ENCODE data around the gene RABL6.
A peak's percentile ranks its signal among the peaks of the same experiment; 100 is the strongest.
"Not testable (repeated sequence)": the region's sequence is repeated elsewhere in the genome, so short reads cannot be mapped to it uniquely, and the experiment has no call there.

The RABL6 gene

GRCh38 chr9:136842380-136842948 is 34.7 kb downstream of the RABL6 start, which contains the start of gene AJM1:
Gene AJM1 (plus strand): TSS chr9:136842478. CDS start chr9:136844415, 1,937 bp downstream.
- not testable (repeated sequence) for H2AFZ ChIP-seq (ENCODE audit: low read depth, low read length); H3K27me3 ChIP-seq (ENCODE audit: insufficient read depth, low read length); H3K9me3 ChIP-seq (ENCODE audit: low read length)
- Histone ChIP-seq H3K36me3 (ENCODE audit: insufficient read depth, low read length) (peaks cover 22% of the 10 kb centered on the region), H3K4me3 (ENCODE audit: low read length) (peak within 1 kb of the TSS; percentile 56), H3K4me1 (ENCODE audit: insufficient read depth, low read length) (peaks cover 33% of the 10 kb centered on the region)

- H2AFZ ChIP-seq (ENCODE audit: low read depth, low read length); H3K9me3 ChIP-seq (ENCODE audit: low read length); H3K27me3 ChIP-seq (ENCODE audit: insufficient read depth, low read length); H3K4me3 ChIP-seq (ENCODE audit: low read length): not testable (repeated sequence)
- Histone ChIP-seq H3K4me1 (ENCODE audit: insufficient read depth, low read length) (peaks cover 36% of the 10 kb centered on the region), H3K36me3 (ENCODE audit: insufficient read depth, low read length) (peaks cover 17% of the 10 kb centered on the region)
Measured at GRCh38 chr9:136843159-136843800, 35.5 kb downstream of the RABL6 start.

GRCh38 chr9:136843801-136844740 is 36.3 kb downstream of the RABL6 start:
- H2AFZ ChIP-seq (ENCODE audit: low read depth, low read length); H3K4me3 ChIP-seq (ENCODE audit: low read length); H3K27me3 ChIP-seq (ENCODE audit: insufficient read depth, low read length); H3K9me3 ChIP-seq (ENCODE audit: low read length): not testable (repeated sequence)
- Histone ChIP-seq H3K36me3 (ENCODE audit: insufficient read depth, low read length) (peaks cover 11% of the 10 kb centered on the region), H3K4me1 (ENCODE audit: insufficient read depth, low read length) (peaks cover 36% of the 10 kb centered on the region)

GRCh38 chr9:136844761-136845464 is 37.2 kb downstream of the RABL6 start:
- Histone ChIP-seq H2AFZ (ENCODE audit: low read depth, low read length) (no peak overlapping the region), H3K36me3 (ENCODE audit: insufficient read depth, low read length) (peaks cover 3% of the 10 kb centered on the region), H3K4me3 (ENCODE audit: low read length) (no peak overlapping the region), H3K9me3 (ENCODE audit: low read length) (no peaks in the 10 kb centered on the region), H3K27me3 (ENCODE audit: insufficient read depth, low read length) (no peaks in the 10 kb centered on the region), H3K4me1 (ENCODE audit: insufficient read depth, low read length) (peaks cover 38% of the 10 kb centered on the region)

GRCh38 chr9:136845465-136846260 is 37.9 kb downstream of the RABL6 start:
- Histone ChIP-seq H3K4me1 (ENCODE audit: insufficient read depth, low read length) (peaks cover 39% of the 10 kb centered on the region), H3K9me3 (ENCODE audit: low read length) (no peaks in the 10 kb centered on the region), H3K27me3 (ENCODE audit: insufficient read depth, low read length) (no peaks in the 10 kb centered on the region), H3K4me3 (ENCODE audit: low read length) (no peak overlapping the region), H2AFZ (ENCODE audit: low read depth, low read length) (no peak overlapping the region), H3K36me3 (ENCODE audit: insufficient read depth, low read length) (peaks cover under 1% of the 10 kb centered on the region)

GRCh38 chr9:136846376-136847087 is 38.8 kb downstream of the RABL6 start:
- Histone ChIP-seq H3K27me3 (ENCODE audit: insufficient read depth, low read length) (no peaks in the 10 kb centered on the region), H3K9me3 (ENCODE audit: low read length) (no peaks in the 10 kb centered on the region), H3K36me3 (ENCODE audit: insufficient read depth, low read length) (peaks cover 8% of the 10 kb centered on the region), H3K4me3 (ENCODE audit: low read length) (no peak overlapping the region), H3K4me1 (ENCODE audit: insufficient read depth, low read length) (peaks cover 32% of the 10 kb centered on the region), H2AFZ (ENCODE audit: low read depth, low read length) (no peak overlapping the region)

GRCh38 chr9:136847088-136847825 is 39.5 kb downstream of the RABL6 start:
- Histone ChIP-seq H2AFZ (ENCODE audit: low read depth, low read length) (no peak overlapping the region), H3K4me3 (ENCODE audit: low read length) (peak overlapping the region; percentile 81), H3K9me3 (ENCODE audit: low read length) (no peaks in the 10 kb centered on the region), H3K36me3 (ENCODE audit: insufficient read depth, low read length) (peaks cover 12% of the 10 kb centered on the region), H3K27me3 (ENCODE audit: insufficient read depth, low read length) (no peaks in the 10 kb centered on the region), H3K4me1 (ENCODE audit: insufficient read depth, low read length) (peaks cover 25% of the 10 kb centered on the region)

GRCh38 chr9:136847826-136848392 is 40.2 kb downstream of the RABL6 start:
- peaks cover 22% of the 10 kb centered on the region for H3K4me1 ChIP-seq (ENCODE audit: insufficient read depth, low read length)
- H3K36me3 ChIP-seq (ENCODE audit: insufficient read depth, low read length), result peaks cover 12% of the 10 kb centered on the region
- H3K4me3 ChIP-seq (ENCODE audit: low read length), result peak overlapping the region; percentile 81
- H2AFZ ChIP-seq (ENCODE audit: low read depth, low read length), result no peak overlapping the region
- no peaks in the 10 kb centered on the region for H3K9me3 ChIP-seq (ENCODE audit: low read length)
- H3K27me3 ChIP-seq (ENCODE audit: insufficient read depth, low read length), result no peaks in the 10 kb centered on the region

GRCh38 chr9:136848393-136849037 is 40.8 kb downstream of the RABL6 start:
- Histone ChIP-seq H3K4me1 (ENCODE audit: insufficient read depth, low read length) (peaks cover 16% of the 10 kb centered on the region), H3K27me3 (ENCODE audit: insufficient read depth, low read length) (no peaks in the 10 kb centered on the region), H3K9me3 (ENCODE audit: low read length) (no peaks in the 10 kb centered on the region), H3K4me3 (ENCODE audit: low read length) (peak overlapping the region; percentile 81), H2AFZ (ENCODE audit: low read depth, low read length) (no peak overlapping the region), H3K36me3 (ENCODE audit: insufficient read depth, low read length) (peaks cover 12% of the 10 kb centered on the region)

GRCh38 chr9:136849038-136849959 is 41.6 kb downstream of the RABL6 start, which contains the start of gene PHPT1:
Gene PHPT1 (plus strand): TSS chr9:136849409. CDS start chr9:136849431, 22 bp downstream.
- Histone ChIP-seq H3K36me3 (ENCODE audit: insufficient read depth, low read length) (peaks cover 12% of the 10 kb centered on the region), H3K9me3 (ENCODE audit: low read length) (no peaks in the 10 kb centered on the region), H3K27me3 (ENCODE audit: insufficient read depth, low read length) (no peaks in the 10 kb centered on the region), H3K4me3 (ENCODE audit: low read length) (peak within 1 kb of the TSS; percentile 81), H3K4me1 (ENCODE audit: insufficient read depth, low read length) (peaks cover 16% of the 10 kb centered on the region), H2AFZ (ENCODE audit: low read depth, low read length) (no peak within 1 kb of the TSS)

Data from neuron (in vitro differentiated cells).